K562 (cell line): Measurements from ENCODE around the gene SKA3. TPM values are rescaled to one million over a fixed set of nuclear protein-coding genes. Genes with fewer than 3 reads are reported as not detected.

Experiments used
- CBFA2T3 ChIP-seq: fragments of 450-650 bp; IDR thresholded peaks from 2 replicates; pipeline ENCODE4 v1.6.1; 2017
- CREM ChIP-seq: IDR thresholded peaks from 2 replicates; pipeline ENCODE4 v1.6.1; 2014; ENCODE audit warnings: antibody characterized with exemption, low read depth
- EP400 ChIP-seq: fragments of 450-650 bp; IDR thresholded peaks from 2 replicates; pipeline ENCODE4 v1.6.1; 2017; ENCODE audit warnings: antibody characterized with exemption, mild to moderate bottlenecking, moderate library complexity
- ERF ChIP-seq: fragments of 450-650 bp; formaldehyde crosslinking; IDR thresholded peaks from 2 replicates; pipeline ENCODE4 v1.4.0; 2020; ENCODE audit warnings: mild to moderate bottlenecking, mixed read lengths
- GTF2E2 ChIP-seq: fragments of 200-800 bp; sonication (Bioruptor generic); IDR thresholded peaks from 2 replicates; pipeline ENCODE4 v1.6.1; 2016; ENCODE audit warnings: missing genetic modification characterization, missing compliant biosample characterization
- TEAD1 ChIP-seq, 2 experiments: fragments of 450-650 bp in 1 of 2; sonication (generic) in 1 of 2; formaldehyde crosslinking; IDR thresholded peaks; 2 replicates each; pipeline versions ENCODE4 v1.4.0 to v1.8.0; 2020 to 2022; ENCODE audit warnings: mild to moderate bottlenecking in 2 of 2, missing genetic modification reagents in 1 of 2
- VEZF1 ChIP-seq: fragments of 200-800 bp; sonication (Bioruptor generic); IDR thresholded peaks from 2 replicates; pipeline ENCODE4 v1.6.1; 2017; ENCODE audit warnings: missing genetic modification characterization, missing compliant biosample characterization
- WHSC1 ChIP-seq: IDR thresholded peaks from one replicate; pipeline ENCODE4 v1.6.1; 2012; ENCODE audit warnings: low read length, control low read depth, inconsistent platforms
- ZNF224 ChIP-seq: sonication (generic); formaldehyde crosslinking; IDR thresholded peaks from 2 replicates; pipeline ENCODE4 v1.8.0; 2022; ENCODE audit warnings: mild to moderate bottlenecking, missing genetic modification reagents
- polyA plus RNA-seq, 8 experiments: library from polyadenylated mRNA; depleted of rRNA in 4 of 8; stranded (reverse) in 5 of 8; unstranded in 3 of 8; fragments of >200 nt; fragmentation: Nextera tagmentation in 2 of 8; fragmentation: Illumina TruSeq in 1 of 8; extraction: Ambion mirVana in 2 of 8; extraction: Trizol in 1 of 8; gene quantifications; 2 replicates each; pipeline versions ENCODE4 v1.2.1 to v1.2.3, GENCODE V29; 2011 to 2014; ENCODE audit warnings: inconsistent platforms in 1 of 8, missing spikeins in 1 of 8
- total RNA-seq, 7 experiments: library from RNA; depleted of rRNA in 6 of 7; stranded (reverse); fragments of >200 nt in 6 of 7; fragmentation: Illumina TruSeq in 2 of 7; extraction: Trizol in 2 of 7; gene quantifications; 2 replicates each; pipeline versions ENCODE4 v1.2.1 to v1.2.3, GENCODE V29; 2011 to 2021; ENCODE audit warnings: low replicate concordance in 1 of 7
- TF ChIP-seq, protein P1 (sequence below), 2 experiments: fragments of 200-800 bp in 1 of 2; sonication (Bioruptor generic) in 1 of 2; sonication (generic) in 1 of 2; formaldehyde crosslinking in 1 of 2; IDR thresholded peaks in 1 of 2; conservative IDR thresholded peaks in 1 of 2; 2 replicates each; pipeline versions ENCODE4 v1.5.0 to v1.6.1; 2016 to 2020; ENCODE audit warnings: missing compliant biosample characterization in 1 of 2, missing genetic modification characterization in 1 of 2, missing genetic modification reagents in 1 of 2
- TF ChIP-seq, protein P2 (sequence below), 2 experiments: fragments of 450-650 bp; IDR thresholded peaks; 2 replicates each; pipeline ENCODE4 v1.6.1; 2018; ENCODE audit warnings: mild to moderate bottlenecking in 2 of 2, low read depth in 1 of 2; ENCODE audit not compliant: partially characterized antibody in 2 of 2

Gene SKA3
- total and polyA plus RNA-seq, 9 of the 15 experiments (the other 6 are each of a cell fraction or from before 2014, with no cell fraction given) = 17.0 to 53.3 (median 29.9) TPM

GRCh38 chr13:21176215-21176981 lies at the start of gene SKA3, which contains the start of gene MRPL57 (continued):
- TF ChIP-seq ERF (CRISPR knock-in tag) (0 out of 2 replicates have a peak, but pooled peaks have one; percentile 31), WHSC1 (no peak), ZNF224 (CRISPR knock-in tag) (no peak), VEZF1 (CRISPR knock-in tag) (peak; percentile 34; the same call in 1 of the 2 replicates), CBFA2T3 (peak; percentile 13; the same call in 1 of the 2 replicates), GTF2E2 (tag) (peak; percentile 63; the same call in 1 of the 2 replicates), TEAD1 (CRISPR knock-in tag; IDR thresholded peaks at IDR 0.05) (0 out of 4 replicates have a peak, but pooled peaks have one; percentile 15 to 27), EP400 (peak; percentile 91), CREM (peak; percentile 15; the same call in 1 of the 2 replicates)
- TF ChIP-seq, protein P1, sequence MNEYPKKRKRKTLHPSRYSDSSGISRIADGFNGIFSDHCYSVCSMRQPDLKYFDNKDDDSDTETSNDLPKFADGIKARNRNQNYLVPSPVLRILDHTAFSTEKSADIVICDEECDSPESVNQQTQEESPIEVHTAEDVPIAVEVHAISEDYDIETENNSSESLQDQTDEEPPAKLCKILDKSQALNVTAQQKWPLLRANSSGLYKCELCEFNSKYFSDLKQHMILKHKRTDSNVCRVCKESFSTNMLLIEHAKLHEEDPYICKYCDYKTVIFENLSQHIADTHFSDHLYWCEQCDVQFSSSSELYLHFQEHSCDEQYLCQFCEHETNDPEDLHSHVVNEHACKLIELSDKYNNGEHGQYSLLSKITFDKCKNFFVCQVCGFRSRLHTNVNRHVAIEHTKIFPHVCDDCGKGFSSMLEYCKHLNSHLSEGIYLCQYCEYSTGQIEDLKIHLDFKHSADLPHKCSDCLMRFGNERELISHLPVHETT (CRISPR knock-in tag; conservative IDR thresholded peaks at IDR 0.05 in 1 of 2, IDR thresholded peaks at IDR 0.05 in 1 of 2) = peak in 1 of 2 experiments; percentile 77; a peak in 2 of 4 replicates
- TF ChIP-seq, protein P2, sequence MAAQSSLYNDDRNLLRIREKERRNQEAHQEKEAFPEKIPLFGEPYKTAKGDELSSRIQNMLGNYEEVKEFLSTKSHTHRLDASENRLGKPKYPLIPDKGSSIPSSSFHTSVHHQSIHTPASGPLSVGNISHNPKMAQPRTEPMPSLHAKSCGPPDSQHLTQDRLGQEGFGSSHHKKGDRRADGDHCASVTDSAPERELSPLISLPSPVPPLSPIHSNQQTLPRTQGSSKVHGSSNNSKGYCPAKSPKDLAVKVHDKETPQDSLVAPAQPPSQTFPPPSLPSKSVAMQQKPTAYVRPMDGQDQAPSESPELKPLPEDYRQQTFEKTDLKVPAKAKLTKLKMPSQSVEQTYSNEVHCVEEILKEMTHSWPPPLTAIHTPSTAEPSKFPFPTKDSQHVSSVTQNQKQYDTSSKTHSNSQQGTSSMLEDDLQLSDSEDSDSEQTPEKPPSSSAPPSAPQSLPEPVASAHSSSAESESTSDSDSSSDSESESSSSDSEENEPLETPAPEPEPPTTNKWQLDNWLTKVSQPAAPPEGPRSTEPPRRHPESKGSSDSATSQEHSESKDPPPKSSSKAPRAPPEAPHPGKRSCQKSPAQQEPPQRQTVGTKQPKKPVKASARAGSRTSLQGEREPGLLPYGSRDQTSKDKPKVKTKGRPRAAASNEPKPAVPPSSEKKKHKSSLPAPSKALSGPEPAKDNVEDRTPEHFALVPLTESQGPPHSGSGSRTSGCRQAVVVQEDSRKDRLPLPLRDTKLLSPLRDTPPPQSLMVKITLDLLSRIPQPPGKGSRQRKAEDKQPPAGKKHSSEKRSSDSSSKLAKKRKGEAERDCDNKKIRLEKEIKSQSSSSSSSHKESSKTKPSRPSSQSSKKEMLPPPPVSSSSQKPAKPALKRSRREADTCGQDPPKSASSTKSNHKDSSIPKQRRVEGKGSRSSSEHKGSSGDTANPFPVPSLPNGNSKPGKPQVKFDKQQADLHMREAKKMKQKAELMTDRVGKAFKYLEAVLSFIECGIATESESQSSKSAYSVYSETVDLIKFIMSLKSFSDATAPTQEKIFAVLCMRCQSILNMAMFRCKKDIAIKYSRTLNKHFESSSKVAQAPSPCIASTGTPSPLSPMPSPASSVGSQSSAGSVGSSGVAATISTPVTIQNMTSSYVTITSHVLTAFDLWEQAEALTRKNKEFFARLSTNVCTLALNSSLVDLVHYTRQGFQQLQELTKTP (IDR thresholded peaks at IDR 0.05; ENCODE audit: low read depth in 1 of 2, partially characterized antibody in 2 of 2) = no peak
